ENCODE results near the gene MAP4K3. TPM values are rescaled to one million over a fixed set of nuclear protein-coding genes. Genes with fewer than 3 reads are reported as not detected.

MAP4K3 gene
- total and polyA plus RNA-seq, 9 donors = 20.6 to 96.4 (median 53.0) TPM

- no peaks in the 10 kb centered on the region for H3K36me3 ChIP-seq
- TF ChIP-seq POLR2A (IDR thresholded peaks at IDR 0.05) (no peak), CTCF (IDR thresholded peaks at IDR 0.05) (no peak), EP300 (IDR thresholded peaks at IDR 0.05) (no peak)
- 93 to 97% (median 94%) methylated on average over 4 of the region's 4 CpGs for WGBS, 3 donors
- H3K27ac ChIP-seq = no peak overlapping the region
- DNase-seq = no peak
- intact Hi-C loops (cut with DNase I) = no loop called here
- no peaks in the 10 kb centered on the region for H3K9me3 ChIP-seq
- no peak overlapping the region for H3K4me3 ChIP-seq
- H3K4me1 ChIP-seq (ENCODE audit: insufficient read depth) = no peaks in the 10 kb centered on the region
- no peaks in the 10 kb centered on the region for H3K27me3 ChIP-seq
Observed at GRCh38 chr2:39260087-39260486, 177.0 kb downstream of the MAP4K3 start.

- DNase-seq = no peak
- no peak overlapping the region for H3K4me3 ChIP-seq
- H3K27me3 ChIP-seq = no peaks in the 10 kb centered on the region
- H3K4me1 ChIP-seq (ENCODE audit: insufficient read depth) = no peaks in the 10 kb centered on the region
- peaks cover 0 to 3% of the 10 kb centered on the region in 2 donors for H3K9me3 ChIP-seq
- intact Hi-C loops (cut with DNase I) = no loop called here
- no peaks in the 10 kb centered on the region for H3K36me3 ChIP-seq
- TF ChIP-seq CTCF (IDR thresholded peaks at IDR 0.05) (no peak), EP300 (IDR thresholded peaks at IDR 0.05) (no peak), POLR2A (IDR thresholded peaks at IDR 0.05) (no peak)
- H3K27ac ChIP-seq = no peak overlapping the region
Observed at GRCh38 chr2:39256040-39256439, 181.0 kb downstream of the MAP4K3 start.

- DNase-seq = no peak
- H3K27me3 ChIP-seq = no peaks in the 10 kb centered on the region
- no peak overlapping the region for H3K4me3 ChIP-seq
- TF ChIP-seq POLR2A (IDR thresholded peaks at IDR 0.05) (no peak), CTCF (IDR thresholded peaks at IDR 0.05) (no peak), EP300 (IDR thresholded peaks at IDR 0.05) (no peak)
- intact Hi-C loops (cut with DNase I) = no loop called here
- H3K27ac ChIP-seq = no peak overlapping the region
- H3K9me3 ChIP-seq = peaks cover 0 to 6% of the 10 kb centered on the region in 2 donors
- no peaks in the 10 kb centered on the region for H3K36me3 ChIP-seq
- 91 to 92% (median 91%) methylated on average over 18 of the region's 18 CpGs for WGBS, 3 donors
- H3K4me1 ChIP-seq (ENCODE audit: insufficient read depth) = no peaks in the 10 kb centered on the region
Observed at GRCh38 chr2:39252888-39253518, 184.1 kb downstream of the MAP4K3 start.

GRCh38 chr2:39247512-39248043 is 189.5 kb downstream of the MAP4K3 start:
- WGBS, 3 donors = 78 to 91% (median 79%) methylated on average over 6 of the region's 6 CpGs
- no peak for TF ChIP-seq EP300 (IDR thresholded peaks at IDR 0.05)
- no peak for TF ChIP-seq CTCF (IDR thresholded peaks at IDR 0.05)
- no peak for TF ChIP-seq POLR2A (IDR thresholded peaks at IDR 0.05)
- intact Hi-C loops (cut with DNase I) = no loop called here

More at GRCh38 chr2:39247512-39248043, 189.5 kb downstream of the MAP4K3 start:
- Histone ChIP-seq H3K9me3 (peaks cover 0 to 6% of the 10 kb centered on the region in 2 donors), H3K36me3 (no peaks in the 10 kb centered on the region), H3K27me3 (no peaks in the 10 kb centered on the region), H3K4me3 (no peak overlapping the region), H3K27ac (no peak overlapping the region), H3K4me1 (ENCODE audit: insufficient read depth) (no peaks in the 10 kb centered on the region)
- DNase-seq = no peak
